IMR-90 (cell line): Measurements from ENCODE around the gene C17orf50.

Source experiments
- ELK1 ChIP-seq: fragments of 150-350 bp; IDR thresholded peaks from 2 replicates; pipeline ENCODE4 v1.6.1; 2016; ENCODE audit warnings: low read depth, mild to moderate bottlenecking, low read length, moderate library complexity, borderline replicate concordance
- TF ChIP-seq, protein P1 (sequence below): conservative IDR thresholded peaks from 2 replicates; pipeline ENCODE4 v1.5.1; 2012; ENCODE audit warnings: mild to moderate bottlenecking, low read depth, low read length, improper control_type of control experiment

GRCh38 chr17:35742896-35743477 is 17.7 kb upstream of the C17orf50 start:
- TF ChIP-seq, protein P1, sequence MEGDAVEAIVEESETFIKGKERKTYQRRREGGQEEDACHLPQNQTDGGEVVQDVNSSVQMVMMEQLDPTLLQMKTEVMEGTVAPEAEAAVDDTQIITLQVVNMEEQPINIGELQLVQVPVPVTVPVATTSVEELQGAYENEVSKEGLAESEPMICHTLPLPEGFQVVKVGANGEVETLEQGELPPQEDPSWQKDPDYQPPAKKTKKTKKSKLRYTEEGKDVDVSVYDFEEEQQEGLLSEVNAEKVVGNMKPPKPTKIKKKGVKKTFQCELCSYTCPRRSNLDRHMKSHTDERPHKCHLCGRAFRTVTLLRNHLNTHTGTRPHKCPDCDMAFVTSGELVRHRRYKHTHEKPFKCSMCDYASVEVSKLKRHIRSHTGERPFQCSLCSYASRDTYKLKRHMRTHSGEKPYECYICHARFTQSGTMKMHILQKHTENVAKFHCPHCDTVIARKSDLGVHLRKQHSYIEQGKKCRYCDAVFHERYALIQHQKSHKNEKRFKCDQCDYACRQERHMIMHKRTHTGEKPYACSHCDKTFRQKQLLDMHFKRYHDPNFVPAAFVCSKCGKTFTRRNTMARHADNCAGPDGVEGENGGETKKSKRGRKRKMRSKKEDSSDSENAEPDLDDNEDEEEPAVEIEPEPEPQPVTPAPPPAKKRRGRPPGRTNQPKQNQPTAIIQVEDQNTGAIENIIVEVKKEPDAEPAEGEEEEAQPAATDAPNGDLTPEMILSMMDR = no peak
- TF ChIP-seq ELK1 = no peak
